ENCODE measurements around the gene NPW.
"Not testable (repeated sequence)": the region's sequence is repeated elsewhere in the genome, so short reads cannot be mapped to it uniquely, and the experiment has no call there.

Gene NPW

GRCh38 chr16:2002406-2003230 is 17.0 kb upstream of the NPW start:
- DNase-seq, result no peak

GRCh38 chr16:2003231-2003826 is 16.3 kb upstream of the NPW start:
- no peak for DNase-seq

- peak; percentile 86 for DNase-seq
Observed at GRCh38 chr16:2003827-2004641, 15.6 kb upstream of the NPW start.

- DNase-seq, result no peak
Observed at GRCh38 chr16:2004795-2005517, 14.6 kb upstream of the NPW start.

- DNase-seq, result no peak
Observed at GRCh38 chr16:2005646-2006045, 13.9 kb upstream of the NPW start.

- DNase-seq, result no peak
Observed at GRCh38 chr16:2006317-2006716, 13.3 kb upstream of the NPW start.

GRCh38 chr16:2007081-2007836 is 12.3 kb upstream of the NPW start:
- DNase-seq, result no peak

GRCh38 chr16:2008009-2008526 is 11.5 kb upstream of the NPW start:
- DNase-seq, result no peak

GRCh38 chr16:2008631-2009163 is 10.9 kb upstream of the NPW start:
- DNase-seq, result no peak

GRCh38 chr16:2009164-2009711 is 10.3 kb upstream of the NPW start:
- DNase-seq, result no peak

GRCh38 chr16:2009791-2010510 is 9.6 kb upstream of the NPW start, which contains the start of gene ZNF598:
ZNF598 (minus strand) TSS chr16:2009821.
- DNase-seq, result peak; percentile 88

GRCh38 chr16:2011726-2012125 is 7.9 kb upstream of the NPW start:
- not testable (repeated sequence) for DNase-seq

GRCh38 chr16:2013527-2013926 is 6.1 kb upstream of the NPW start:
- no peak for DNase-seq

GRCh38 chr16:2015117-2015946 is 4.3 kb upstream of the NPW start:
- DNase-seq, result peak; percentile 87

GRCh38 chr16:2015947-2016208 is 3.7 kb upstream of the NPW start:
- no peak for DNase-seq

GRCh38 chr16:2016407-2016922 is 3.1 kb upstream of the NPW start:
- no peak for DNase-seq

- no peak for DNase-seq
Observed at GRCh38 chr16:2019921-2020831, 591 bp downstream of the NPW start.

- no peak for DNase-seq
Observed at GRCh38 chr16:2022723-2023091, 3.1 kb downstream of the NPW start.
